ENCODE results near the gene AGO1.
"Not testable (repeated sequence)": the region's sequence is repeated elsewhere in the genome, so short reads cannot be mapped to it uniquely, and the experiment has no call there.

AGO1 gene

DNA sequence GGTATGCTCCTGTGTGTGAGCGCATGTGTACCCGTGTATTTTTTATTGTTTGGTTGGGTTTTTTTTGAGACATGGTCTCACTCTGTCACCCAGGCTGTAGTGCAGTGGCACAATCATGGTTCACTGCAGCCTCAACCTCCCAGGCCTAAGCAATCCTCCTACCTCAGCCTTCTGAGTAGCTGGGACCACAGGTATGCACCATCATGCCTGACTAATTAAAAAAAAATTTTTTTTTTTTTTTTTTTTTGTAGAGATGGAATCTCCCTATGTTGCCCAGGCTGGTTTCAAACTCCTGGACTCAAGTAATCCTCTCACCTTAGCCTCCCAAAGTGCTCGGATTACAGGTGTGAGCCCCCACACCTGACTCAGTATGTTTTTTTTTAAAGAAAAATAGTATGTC, 89.6 kb downstream of the AGO1 start:
- DNase-seq (ENCODE audit: low spot score), result not testable (repeated sequence)

- DNase-seq (ENCODE audit: low spot score), result no peak
Measured at GRCh38 chr1:35980090-35980489, 97.1 kb downstream of the AGO1 start.

All from COLO829 (cell line).